HEK293T (cell line): Measurements from ENCODE around the gene PI4KA.

Experiments used
- ARNT ChIP-seq: fragments of 450-650 bp; IDR thresholded peaks from 2 replicates; pipeline ENCODE4 v1.6.1; 2017; ENCODE audit warnings: mild to moderate bottlenecking
- BHLHE40 ChIP-seq: fragments of 450-650 bp; IDR thresholded peaks from 2 replicates; pipeline ENCODE4 v1.6.1; 2016; ENCODE audit warnings: mild to moderate bottlenecking, moderate library complexity, borderline replicate concordance
- FOXM1 ChIP-seq: fragments of 450-650 bp; IDR thresholded peaks from 2 replicates; pipeline ENCODE4 v1.6.1; 2017; ENCODE audit warnings: mild to moderate bottlenecking, borderline replicate concordance
- L3MBTL2 ChIP-seq: fragments of 450-650 bp; conservative IDR thresholded peaks from 2 replicates; pipeline ENCODE4 v1.6.1; 2016; ENCODE audit warnings: mild to moderate bottlenecking
- NFRKB ChIP-seq: fragments of 450-650 bp; IDR thresholded peaks from 2 replicates; pipeline ENCODE4 v1.6.1; 2016; ENCODE audit warnings: mild to moderate bottlenecking, moderate library complexity
- SP1 ChIP-seq: fragments of 450-650 bp; IDR thresholded peaks from 2 replicates; pipeline ENCODE4 v1.6.1; 2017
- TARDBP ChIP-seq: fragments of 450-650 bp; IDR thresholded peaks from 2 replicates; pipeline ENCODE4 v1.6.1; 2016
- ZNF384 ChIP-seq: fragments of 450-650 bp; IDR thresholded peaks from 2 replicates; pipeline ENCODE4 v1.6.1; 2016

- TF ChIP-seq TARDBP (no peak), NFRKB (no peak), SP1 (no peak), ARNT (no peak), L3MBTL2 (no peak), BHLHE40 (no peak), FOXM1 (no peak), ZNF384 (no peak)
Measured at GRCh38 chr22:20663137-20663828, 195.3 kb downstream of the PI4KA start.
